ENCODE results near the gene LRRC43.

GRCh38 chr12:122148657-122149056 lies 34.3 kb upstream of the LRRC43 start:
- no peak for TF ChIP-seq ZNF274 (IDR thresholded peaks at IDR 0.05; ENCODE audit: low read depth, low read length)
- TF ChIP-seq SUZ12 (IDR thresholded peaks at IDR 0.05; ENCODE audit: extremely low read depth, insufficient read depth, insufficient read length), result no peak
- TF ChIP-seq YY1 (IDR thresholded peaks at IDR 0.05; ENCODE audit: insufficient read depth, insufficient read length), result no peak
